Ishikawa (cell line): ENCODE data around the gene SREBF2.

Experiments
- CEBPB ChIP-seq: IDR thresholded peaks from 2 replicates; pipeline ENCODE4 v1.6.1; 2012
- CREB1 ChIP-seq: IDR thresholded peaks from 2 replicates; pipeline ENCODE4 v1.6.1; 2012; ENCODE audit warnings: low read depth
- EGR1 ChIP-seq: IDR thresholded peaks from 2 replicates; pipeline ENCODE4 v1.6.1; 2012
- EP300 ChIP-seq: IDR thresholded peaks from 2 replicates; pipeline ENCODE4 v1.6.1; 2012; ENCODE audit warnings: borderline replicate concordance
- FOXM1 ChIP-seq: IDR thresholded peaks from 2 replicates; pipeline ENCODE4 v1.6.1; 2012; ENCODE audit warnings: low read depth, borderline replicate concordance
- NFIC ChIP-seq: IDR thresholded peaks from 2 replicates; pipeline ENCODE4 v1.6.1; 2012
- RAD21 ChIP-seq: IDR thresholded peaks from 2 replicates; pipeline ENCODE4 v1.6.1; 2012; ENCODE audit warnings: low read depth
- REST ChIP-seq: IDR thresholded peaks from 2 replicates; pipeline ENCODE4 v1.6.1; 2012; ENCODE audit warnings: low read depth, mild to moderate bottlenecking
- TAF1 ChIP-seq: IDR thresholded peaks from 2 replicates; pipeline ENCODE4 v1.6.1; 2012; ENCODE audit warnings: low read depth, mild to moderate bottlenecking
- TCF12 ChIP-seq: IDR thresholded peaks from 2 replicates; pipeline ENCODE4 v1.6.1; 2012; ENCODE audit warnings: low read depth
- TEAD4 ChIP-seq: IDR thresholded peaks from 2 replicates; pipeline ENCODE4 v1.6.1; 2012
- YY1 ChIP-seq: IDR thresholded peaks from 2 replicates; pipeline ENCODE4 v1.6.1; 2012; ENCODE audit warnings: low read depth
- ZBTB7A ChIP-seq: IDR thresholded peaks from 2 replicates; pipeline ENCODE4 v1.6.1; 2012; ENCODE audit warnings: low read depth
- TF ChIP-seq, protein P1 (sequence below): IDR thresholded peaks from 2 replicates; pipeline ENCODE4 v1.6.1; 2012
- TF ChIP-seq, protein P2 (sequence below): IDR thresholded peaks from 2 replicates; pipeline ENCODE4 v1.6.1; 2012

Gene SREBF2

GRCh38 chr22:41891407-41891806 lies 58.5 kb downstream of the SREBF2 start:
- no peak for TF ChIP-seq TEAD4
- no peak for TF ChIP-seq FOXM1
- TF ChIP-seq, protein P1, sequence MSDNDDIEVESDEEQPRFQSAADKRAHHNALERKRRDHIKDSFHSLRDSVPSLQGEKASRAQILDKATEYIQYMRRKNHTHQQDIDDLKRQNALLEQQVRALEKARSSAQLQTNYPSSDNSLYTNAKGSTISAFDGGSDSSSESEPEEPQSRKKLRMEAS, result no peak
- TF ChIP-seq RAD21, result no peak
- TF ChIP-seq EGR1, result no peak
- no peak for TF ChIP-seq REST
- no peak for TF ChIP-seq NFIC
- TF ChIP-seq, protein P2, sequence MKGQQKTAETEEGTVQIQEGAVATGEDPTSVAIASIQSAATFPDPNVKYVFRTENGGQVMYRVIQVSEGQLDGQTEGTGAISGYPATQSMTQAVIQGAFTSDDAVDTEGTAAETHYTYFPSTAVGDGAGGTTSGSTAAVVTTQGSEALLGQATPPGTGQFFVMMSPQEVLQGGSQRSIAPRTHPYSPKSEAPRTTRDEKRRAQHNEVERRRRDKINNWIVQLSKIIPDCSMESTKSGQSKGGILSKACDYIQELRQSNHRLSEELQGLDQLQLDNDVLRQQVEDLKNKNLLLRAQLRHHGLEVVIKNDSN, result no peak
- no peak for TF ChIP-seq TCF12
- no peak for TF ChIP-seq EP300
- no peak for TF ChIP-seq CREB1
- no peak for TF ChIP-seq CEBPB
- TF ChIP-seq TAF1, result no peak
- TF ChIP-seq YY1, result no peak
- no peak for TF ChIP-seq ZBTB7A

- TF ChIP-seq YY1, result no peak
- no peak for TF ChIP-seq ZBTB7A
- TF ChIP-seq TEAD4, result no peak
- TF ChIP-seq, protein P2, result no peak
- TF ChIP-seq TCF12, result no peak
- no peak for TF ChIP-seq FOXM1
Measured at GRCh38 chr22:41892721-41893120, 59.8 kb downstream of the SREBF2 start.

DNA sequence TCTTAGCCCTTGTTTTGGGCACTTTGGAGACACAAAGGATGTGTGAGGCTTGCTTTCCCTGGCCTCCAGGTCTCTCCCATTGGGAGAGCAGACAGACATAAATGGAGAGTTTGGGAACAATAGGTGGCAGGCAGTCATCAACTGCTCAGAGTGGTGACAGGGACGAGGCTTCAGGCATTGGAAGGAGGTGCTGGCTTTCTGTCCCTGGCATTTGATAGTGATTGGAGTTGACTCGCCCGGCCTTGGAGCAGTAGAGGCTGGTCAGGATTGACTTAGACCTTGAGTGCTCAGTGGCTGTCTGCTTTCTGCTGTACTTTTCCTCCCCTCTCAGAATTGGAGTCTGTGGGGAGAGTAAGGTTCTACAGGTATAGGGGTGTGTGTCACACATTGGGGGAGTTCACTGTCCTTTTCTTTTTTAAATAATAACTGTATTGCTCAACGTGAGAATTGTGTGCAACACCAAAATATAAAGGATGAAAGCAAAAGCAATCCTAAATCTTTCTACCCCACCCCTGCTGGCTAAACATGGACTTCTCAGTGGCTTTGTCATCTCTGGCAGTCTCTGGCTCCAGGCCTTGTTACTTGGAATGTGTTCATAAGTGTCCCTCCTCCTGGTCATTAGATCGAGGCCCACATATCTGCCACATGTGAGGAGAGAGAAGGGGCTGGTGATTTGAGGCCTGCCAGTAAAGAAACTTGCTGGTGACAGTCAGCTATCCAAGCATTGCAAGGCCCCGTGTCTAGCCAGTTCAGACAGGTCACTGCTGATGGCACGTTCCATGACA lies 60.9 kb downstream of the SREBF2 start:
- TF ChIP-seq NFIC, result no peak
- no peak for TF ChIP-seq EP300
- TF ChIP-seq FOXM1, result no peak
- no peak for TF ChIP-seq EGR1
- no peak for TF ChIP-seq REST
- TF ChIP-seq YY1, result no peak
- TF ChIP-seq, protein P1, result no peak
- no peak for TF ChIP-seq RAD21
- TF ChIP-seq CREB1, result no peak
- no peak for TF ChIP-seq TEAD4
- no peak for TF ChIP-seq ZBTB7A
- no peak for TF ChIP-seq CEBPB
- TF ChIP-seq TAF1, result no peak

GRCh38 chr22:41898645-41899044 lies 65.7 kb downstream of the SREBF2 start:
- TF ChIP-seq TCF12 (no peak), ZBTB7A (no peak), REST (no peak), NFIC (no peak), YY1 (no peak), FOXM1 (no peak), CEBPB (no peak), TAF1 (no peak), TEAD4 (no peak), CREB1 (no peak), RAD21 (no peak), EGR1 (no peak), EP300 (no peak)
- TF ChIP-seq, protein P1, result no peak
- TF ChIP-seq, protein P2, result no peak
